ENCODE data around the gene IQSEC3. TPM values are rescaled to one million over a fixed set of nuclear protein-coding genes. Genes with fewer than 3 reads are reported as not detected.
"Not testable (repeated sequence)": the region's sequence is repeated elsewhere in the genome, so short reads cannot be mapped to it uniquely, and the experiment has no call there.

Gene IQSEC3
- total RNA-seq, 1 experiment from 2014 or later, result not detected

DNA sequence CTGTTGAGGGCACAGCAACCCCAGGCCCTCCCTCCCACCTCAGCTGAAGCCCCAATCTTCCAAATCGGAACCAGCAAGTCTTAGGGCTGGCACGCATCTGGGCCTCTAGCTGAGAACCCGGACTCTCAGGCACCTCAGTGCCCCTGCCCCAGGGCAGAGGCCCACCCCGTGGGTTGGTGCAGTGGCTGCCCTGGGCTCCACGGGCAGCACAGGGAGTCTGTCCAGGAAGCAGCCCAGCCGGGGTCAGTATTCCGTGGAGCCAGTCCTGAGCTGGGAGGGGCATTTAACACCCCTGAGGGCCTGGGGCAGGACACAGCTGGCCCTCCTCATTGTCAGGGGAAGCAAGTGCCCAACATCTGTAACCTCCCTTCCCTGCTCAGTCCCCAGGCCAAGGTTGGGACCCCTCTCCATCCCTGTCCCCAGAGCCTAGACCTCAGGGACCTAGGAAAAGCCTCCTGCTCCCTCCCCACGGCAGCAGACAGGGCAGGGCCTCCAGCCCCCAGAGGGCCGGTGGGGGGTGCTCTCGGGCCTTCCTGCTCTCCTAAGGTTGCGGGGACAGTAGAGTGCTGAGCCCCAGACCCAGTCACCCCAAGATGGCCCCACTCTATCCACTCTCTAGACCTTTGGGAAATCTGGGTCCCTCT is 110.9 kb downstream of the IQSEC3 start:
- no peak for DNase-seq (ENCODE audit: low read depth)

GRCh38 chr12:177980-178828 is 111.6 kb downstream of the IQSEC3 start:
- DNase-seq (ENCODE audit: low read depth), result no peak

DNA sequence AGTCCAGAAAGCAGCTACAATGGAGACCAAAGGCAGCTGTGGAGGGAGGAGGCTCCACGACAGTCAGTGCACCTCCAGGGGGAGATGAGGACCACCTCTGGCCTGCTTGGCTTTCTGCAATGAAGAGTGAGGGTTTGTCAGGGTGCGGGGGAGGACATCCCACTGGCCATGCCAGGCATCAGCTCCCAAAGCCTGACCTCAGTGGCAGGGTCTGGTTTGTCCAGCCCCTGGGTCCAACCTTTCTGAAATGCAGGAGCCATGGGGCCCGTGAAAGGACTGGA is 112.2 kb downstream of the IQSEC3 start:
- DNase-seq (ENCODE audit: low read depth), result no peak

GRCh38 chr12:179131-179884 is 112.7 kb downstream of the IQSEC3 start:
- no peak for DNase-seq (ENCODE audit: low read depth)

GRCh38 chr12:179885-180284 is 113.3 kb downstream of the IQSEC3 start:
- no peak for DNase-seq (ENCODE audit: low read depth)

GRCh38 chr12:180445-180844 is 113.9 kb downstream of the IQSEC3 start:
- peak; percentile 32 for DNase-seq (ENCODE audit: low read depth)

- DNase-seq (ENCODE audit: low read depth), result no peak
Observed at GRCh38 chr12:181921-182320, 115.4 kb downstream of the IQSEC3 start.

- peak; percentile 92 for DNase-seq (ENCODE audit: low read depth)
Observed at GRCh38 chr12:182381-182892, 115.9 kb downstream of the IQSEC3 start.

GRCh38 chr12:184811-185575 is 118.4 kb downstream of the IQSEC3 start:
- no peak for DNase-seq (ENCODE audit: low read depth)

GRCh38 chr12:185576-185955 is 119.0 kb downstream of the IQSEC3 start:
- no peak for DNase-seq (ENCODE audit: low read depth)

DNA sequence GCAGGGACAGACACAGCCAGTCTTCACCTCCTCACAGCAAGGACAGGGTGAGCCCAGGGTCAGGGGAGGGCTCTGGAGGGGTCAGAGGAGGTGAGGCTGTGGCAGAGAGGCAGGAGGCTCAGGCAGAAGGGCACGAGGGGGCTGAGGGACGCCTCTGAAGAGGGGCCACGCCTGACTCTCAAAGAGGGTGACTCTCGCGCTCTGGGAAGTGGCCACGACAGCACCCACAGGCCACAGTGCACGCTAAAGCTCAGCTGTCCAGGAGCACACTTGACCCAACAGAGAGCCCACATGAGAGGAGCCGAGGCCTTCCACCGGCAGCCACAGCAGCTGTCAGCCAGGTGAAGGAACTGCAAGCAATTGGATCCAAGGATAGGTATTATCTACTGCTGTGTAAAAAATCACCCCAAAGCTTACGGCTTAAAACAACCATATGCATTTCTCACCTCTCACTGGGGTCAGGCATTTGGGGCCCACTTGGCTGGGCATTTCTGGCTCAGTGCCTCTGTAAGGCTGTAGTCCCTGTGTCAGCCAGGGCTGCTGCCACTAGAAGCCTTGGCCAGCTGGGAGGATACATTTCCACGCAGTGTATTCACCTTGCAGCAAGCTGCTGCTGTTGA is 119.5 kb downstream of the IQSEC3 start:
- DNase-seq (ENCODE audit: low read depth), result no peak

- DNase-seq (ENCODE audit: low read depth), result not testable (repeated sequence)
Observed at GRCh38 chr12:187986-188909, 121.7 kb downstream of the IQSEC3 start.

DNA sequence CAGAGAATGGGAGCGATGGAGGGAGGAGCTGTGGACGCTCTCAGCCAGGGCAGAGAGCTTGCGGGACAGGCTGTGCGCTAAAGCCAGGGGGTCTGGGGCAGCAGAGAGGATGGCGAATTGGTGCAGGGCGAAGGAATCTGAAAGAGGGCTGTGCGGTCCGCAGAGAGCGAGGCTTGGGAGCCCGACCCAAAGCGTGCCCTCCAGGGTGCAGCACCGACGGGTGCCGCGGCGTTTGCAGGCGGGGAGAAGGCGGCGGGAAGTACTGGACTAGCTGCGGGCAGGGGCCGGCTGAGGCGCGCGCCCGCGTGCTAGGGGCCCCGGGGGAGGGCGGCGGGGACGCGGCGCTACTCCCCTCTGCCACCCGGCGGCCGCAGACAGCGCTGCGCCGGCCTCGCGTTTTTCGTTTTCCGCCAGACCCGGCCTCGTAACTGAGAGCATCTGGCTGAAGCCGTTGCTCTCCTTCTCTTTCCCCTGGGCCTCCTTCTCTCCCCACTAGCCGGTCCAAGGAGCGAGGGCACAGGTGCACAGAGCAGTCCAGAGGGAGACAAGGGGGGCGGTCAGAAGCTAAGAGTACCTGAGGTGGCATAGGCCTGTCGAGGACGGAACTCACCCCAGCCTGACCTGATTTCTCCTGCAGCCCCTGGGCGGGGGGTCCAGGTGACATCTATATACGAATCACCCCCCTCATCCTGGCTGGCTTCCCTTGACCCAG is 122.5 kb downstream of the IQSEC3 start:
- no peak for DNase-seq (ENCODE audit: low read depth)

DNA sequence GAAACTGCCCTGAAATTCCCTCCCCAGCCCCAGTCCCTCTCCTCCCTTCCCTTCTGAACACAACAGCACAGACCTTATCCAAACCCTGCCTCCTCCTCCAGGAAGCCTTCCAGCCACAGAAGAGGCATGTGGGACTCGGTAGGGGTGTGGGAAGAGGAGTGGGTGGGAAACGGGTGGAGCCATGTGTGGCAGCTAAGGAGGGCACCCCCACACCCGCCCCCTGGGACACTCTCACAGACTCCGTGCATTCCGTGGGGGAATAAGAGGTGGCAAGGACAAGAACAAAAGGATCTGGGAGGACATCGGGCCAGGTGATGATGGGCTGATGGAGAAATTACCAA is 123.0 kb downstream of the IQSEC3 start:
- no peak for DNase-seq (ENCODE audit: low read depth)

DNA sequence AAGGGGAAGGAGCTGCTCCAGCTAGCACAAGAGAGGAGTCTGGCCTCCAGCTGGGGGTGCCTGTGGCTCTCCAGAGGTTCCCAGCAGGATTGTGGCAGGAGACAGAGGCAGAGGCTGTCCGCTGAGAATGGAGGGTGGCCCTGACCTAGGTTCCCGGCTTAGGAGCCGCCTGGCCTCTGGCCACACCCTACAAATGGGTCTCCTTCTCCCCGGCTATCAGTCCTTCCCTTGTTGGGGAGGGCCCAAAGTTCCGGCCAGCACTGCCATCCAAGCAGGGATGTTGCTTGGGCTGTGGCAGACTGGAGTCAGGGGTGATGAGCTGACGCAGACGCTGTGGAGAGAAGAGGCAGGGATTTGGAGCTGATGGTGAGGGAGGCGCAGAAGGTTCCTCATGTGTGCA is 124.3 kb downstream of the IQSEC3 start:
- no peak for DNase-seq (ENCODE audit: low read depth)

- DNase-seq (ENCODE audit: low read depth), result no peak
Observed at GRCh38 chr12:191541-191940, 125.0 kb downstream of the IQSEC3 start.

GRCh38 chr12:193261-193660 is 126.7 kb downstream of the IQSEC3 start:
- no peak for DNase-seq (ENCODE audit: low read depth)

- DNase-seq (ENCODE audit: low read depth), result no peak
Observed at GRCh38 chr12:194276-194675, 127.7 kb downstream of the IQSEC3 start.

DNA sequence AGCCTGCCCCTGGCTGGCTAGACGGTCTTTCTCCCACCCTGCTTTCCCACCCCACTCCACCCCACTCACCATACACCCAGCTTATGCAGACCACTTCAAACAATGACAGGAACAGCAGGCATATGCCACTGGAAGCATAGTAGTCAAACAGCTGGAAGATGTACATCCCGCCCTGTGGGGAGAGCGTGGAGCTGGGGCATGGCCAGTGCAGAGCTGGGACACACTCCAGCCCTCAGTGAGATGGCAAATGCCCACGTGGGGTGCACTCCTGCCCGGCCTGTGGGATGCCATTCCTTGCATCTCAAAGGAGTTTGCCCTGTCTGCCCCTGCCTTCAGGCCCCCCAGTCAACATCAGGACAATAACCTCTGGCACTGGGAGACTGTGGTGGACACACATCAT is 128.6 kb downstream of the IQSEC3 start:
- DNase-seq (ENCODE audit: low read depth), result no peak

All from HT1080 (cell line).